Measurements from ENCODE around the gene SLC25A33. TPM values are rescaled to one million over a fixed set of nuclear protein-coding genes. Genes with fewer than 3 reads are reported as not detected.

The SLC25A33 gene
- total and polyA plus RNA-seq, 4 experiments from 2014 or later = 2.5 to 5.4 (median 3.6) TPM

DNA sequence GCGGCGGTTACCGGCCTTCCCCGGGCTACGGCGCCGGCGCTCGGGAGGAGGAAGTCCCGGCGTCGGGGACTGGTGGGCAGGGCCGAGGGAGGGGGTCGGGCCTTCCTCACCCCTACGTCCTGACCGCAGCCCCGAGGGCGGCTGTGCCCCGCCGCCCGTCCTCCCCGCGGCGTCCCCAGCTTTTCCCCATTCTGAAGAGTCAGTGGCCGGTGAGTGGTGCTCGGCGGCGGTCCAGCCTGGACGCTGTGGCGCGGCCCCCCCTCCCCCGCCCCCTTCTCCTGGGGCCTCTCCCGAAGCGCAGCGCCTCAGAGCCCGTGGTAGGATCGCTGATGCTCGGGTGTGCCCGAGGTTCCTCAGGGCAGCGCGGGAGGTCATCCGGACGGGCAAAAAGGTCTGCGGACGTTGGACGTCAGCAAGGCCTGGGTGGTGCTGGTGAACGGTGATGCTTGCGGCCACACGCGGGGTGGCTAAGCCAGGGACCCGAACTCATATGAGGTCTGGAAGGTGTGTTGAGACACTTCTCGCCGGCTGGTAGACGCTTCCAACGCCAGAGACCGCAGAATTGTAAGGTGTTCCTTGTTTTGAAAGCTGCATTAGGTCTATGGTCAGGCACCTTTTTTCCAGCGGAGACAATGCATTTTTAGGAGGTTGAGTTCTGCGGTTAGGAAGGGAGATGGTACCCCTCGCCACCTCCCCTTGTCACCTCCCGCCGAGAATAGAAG is 725 bp downstream of the SLC25A33 start:
- Histone ChIP-seq H3K4me3 (ENCODE audit: low read length in 2 of 2) (peak overlapping the region; percentile 19 to 66), H3K4me1 (ENCODE audit: insufficient read depth, low read length) (peaks cover 19% of the 10 kb centered on the region), H3K27me3 (ENCODE audit: insufficient read depth, low read length) (no peaks in the 10 kb centered on the region), H3K27ac (ENCODE audit: low read depth, low read length) (peak overlapping the region; percentile 56), H3K36me3 (ENCODE audit: insufficient read depth, low read length) (no peaks in the 10 kb centered on the region), H3K9me3 (ENCODE audit: control insufficient read depth in 1 of 2, low read length in 2 of 2) (no peaks in the 10 kb centered on the region)
- CTCF ChIA-PET (ENCODE audit: partially characterized antibody) = interaction anchor here (1.0 kb wide), 1 partner anchor 33 kb away, joined by 3 read pairs; no protein-coding TSS in a partner anchor
- Mint-ChIP-seq H3K4me3 (peak overlapping the region; percentile 83 to 90 (median 88)), H3K9me3 (no peaks in the 10 kb centered on the region), H3K27me3 (no peaks in the 10 kb centered on the region), H3K4me1 (peaks cover 17 to 45% (median 27%) of the 10 kb centered on the region in 4 donors), H3K27ac (peak overlapping the region; percentile 74 to 91 (median 89)), H3K36me3 (peaks cover 0 to 1% of the 10 kb centered on the region in 2 donors)
- intact Hi-C loops (cut with micrococcal nuclease) = loop anchor here (1.0 kb wide), 1 partner anchor 48 kb away; the partner anchor contains the start of gene TMEM201
- POLR2A ChIA-PET (ENCODE audit: partially characterized antibody) = interaction anchor here (0.7 to 0.9 kb wide), 2 partner anchors 19 to 335 kb away, joined by 3 to 4 read pairs; no protein-coding TSS in a partner anchor
- peak in 2 of 5 donors; percentile 55 to 58 for DNase-seq

DNA sequence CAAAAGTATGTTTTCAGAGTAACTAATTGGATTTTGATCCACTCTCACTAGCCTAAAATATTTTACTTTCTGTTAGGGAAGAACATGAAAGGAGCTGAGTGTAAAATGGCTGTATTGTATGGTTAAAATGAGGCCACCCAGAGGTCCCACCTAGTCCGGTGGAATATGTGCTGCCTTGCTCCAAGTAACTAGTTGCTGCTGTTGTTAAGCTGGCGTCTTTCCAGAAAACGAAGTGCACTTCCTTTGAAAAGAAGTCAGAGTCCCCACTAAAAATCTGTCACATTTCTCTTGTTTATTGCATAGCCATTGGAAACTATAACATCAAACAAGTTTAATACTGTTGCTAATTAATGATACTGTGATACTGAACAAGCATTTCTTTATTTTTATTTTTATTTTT is 3.2 kb downstream of the SLC25A33 start:
- ChIA-PET CTCF (ENCODE audit: partially characterized antibody) (interaction anchor here (0.9 kb wide), 1 partner anchor 11 kb away, joined by 4 read pairs; no protein-coding TSS in a partner anchor), POLR2A (ENCODE audit: partially characterized antibody) (no interaction called here)
- Histone ChIP-seq H3K4me1 (ENCODE audit: insufficient read depth, low read length) (peaks cover 19% of the 10 kb centered on the region), H3K4me3 (ENCODE audit: low read length in 2 of 2) (no peak overlapping the region), H3K27me3 (ENCODE audit: insufficient read depth, low read length) (no peaks in the 10 kb centered on the region), H3K36me3 (ENCODE audit: insufficient read depth, low read length) (no peaks in the 10 kb centered on the region), H3K27ac (ENCODE audit: low read depth, low read length) (no peak overlapping the region), H3K9me3 (ENCODE audit: control insufficient read depth in 1 of 2, low read length in 2 of 2) (no peaks in the 10 kb centered on the region)
- DNase-seq = no peak
- Mint-ChIP-seq H3K36me3 (peaks cover 0 to 1% of the 10 kb centered on the region in 2 donors), H3K27ac (peak overlapping the region in 3 of 7 donors; percentile 19 to 73 (median 27)), H3K27me3 (no peaks in the 10 kb centered on the region), H3K4me3 (peak overlapping the region in 1 of 8 donors; percentile 24), H3K9me3 (no peaks in the 10 kb centered on the region), H3K4me1 (peaks cover 21 to 47% (median 30%) of the 10 kb centered on the region in 4 donors)
- intact Hi-C loops (cut with micrococcal nuclease) = no loop called here

DNA sequence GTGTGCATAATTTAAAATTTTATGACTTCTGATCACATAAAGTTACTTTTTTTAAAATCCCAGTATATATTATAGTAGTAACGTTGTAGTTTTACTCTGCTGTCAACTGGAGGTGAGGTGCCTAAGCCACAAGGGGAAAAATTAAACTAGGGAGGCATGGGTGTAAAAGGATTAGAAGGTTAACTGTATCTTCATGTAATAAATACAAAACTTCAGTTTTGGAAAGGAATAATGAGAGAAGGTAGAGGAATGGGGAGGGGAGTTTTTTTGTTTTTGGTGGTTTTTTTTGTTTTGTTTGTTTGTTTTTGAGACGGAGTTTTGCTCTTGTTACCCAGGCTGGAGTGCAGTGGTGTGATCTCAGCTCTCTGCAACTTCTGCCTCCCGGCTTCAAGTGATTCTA is 5.7 kb downstream of the SLC25A33 start:
- Mint-ChIP-seq H3K4me1 (peaks cover 11 to 40% (median 20%) of the 10 kb centered on the region in 4 donors), H3K4me3 (no peak overlapping the region), H3K36me3 (peaks cover 0 to 2% of the 10 kb centered on the region in 2 donors), H3K27me3 (no peaks in the 10 kb centered on the region), H3K9me3 (no peaks in the 10 kb centered on the region), H3K27ac (peak overlapping the region in 1 of 7 donors; percentile 52)
- DNase-seq = no peak
- Histone ChIP-seq H3K27me3 (ENCODE audit: insufficient read depth, low read length) (no peaks in the 10 kb centered on the region), H3K4me1 (ENCODE audit: insufficient read depth, low read length) (peaks cover 9% of the 10 kb centered on the region), H3K27ac (ENCODE audit: low read depth, low read length) (no peak overlapping the region), H3K9me3 (ENCODE audit: control insufficient read depth in 1 of 2, low read length in 2 of 2) (no peaks in the 10 kb centered on the region), H3K36me3 (ENCODE audit: insufficient read depth, low read length) (no peaks in the 10 kb centered on the region), H3K4me3 (ENCODE audit: low read length in 2 of 2) (no peak overlapping the region)
- intact Hi-C loops (cut with micrococcal nuclease) = no loop called here
- ChIA-PET POLR2A (ENCODE audit: partially characterized antibody) (no interaction called here), CTCF (ENCODE audit: partially characterized antibody) (no interaction called here)

DNA sequence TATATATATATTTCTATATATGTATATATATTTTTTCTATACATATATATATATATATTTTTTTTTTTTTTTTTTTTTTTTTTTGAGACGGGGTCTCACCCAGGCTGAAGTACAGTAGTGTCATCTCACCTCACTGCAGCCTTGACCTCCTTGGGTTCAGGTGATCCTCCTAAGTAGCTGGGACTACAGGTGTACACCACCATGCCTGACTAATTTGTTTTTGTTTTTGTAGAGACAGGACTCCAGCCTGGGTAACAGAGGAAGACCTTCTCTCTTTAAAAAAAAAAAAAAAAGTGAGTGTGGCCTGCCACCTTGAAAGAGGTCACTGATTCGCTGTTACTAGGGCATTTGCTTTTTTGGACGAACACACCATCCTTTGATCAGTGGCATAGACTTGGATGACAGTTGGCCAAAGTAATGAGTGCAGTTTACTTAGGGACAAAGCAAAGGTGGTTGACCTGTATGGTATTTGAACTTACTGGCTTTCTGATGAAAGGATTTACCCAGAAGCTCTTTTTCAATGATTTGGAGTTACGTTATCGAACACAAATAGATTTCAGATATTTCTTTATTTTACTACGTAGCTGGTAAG is 10.8 kb downstream of the SLC25A33 start:
- H3K4me3 Mint-ChIP-seq = no peak overlapping the region
- H3K4me1 Mint-ChIP-seq = peaks cover 4 to 10% (median 8%) of the 10 kb centered on the region in 4 donors
- Histone ChIP-seq H3K9me3 (ENCODE audit: control insufficient read depth in 1 of 2, low read length in 2 of 2) (no peaks in the 10 kb centered on the region), H3K4me3 (ENCODE audit: low read length in 2 of 2) (no peak overlapping the region), H3K27ac (ENCODE audit: low read depth, low read length) (no peak overlapping the region), H3K36me3 (ENCODE audit: insufficient read depth, low read length) (no peaks in the 10 kb centered on the region), H3K27me3 (ENCODE audit: insufficient read depth, low read length) (no peaks in the 10 kb centered on the region), H3K4me1 (ENCODE audit: insufficient read depth, low read length) (no peaks in the 10 kb centered on the region)
- H3K9me3 Mint-ChIP-seq = no peaks in the 10 kb centered on the region
- H3K27me3 Mint-ChIP-seq = no peaks in the 10 kb centered on the region
- POLR2A ChIA-PET (ENCODE audit: partially characterized antibody) = no interaction called here
- H3K36me3 Mint-ChIP-seq = peaks cover under 1 to 13% of the 10 kb centered on the region in 2 donors
- CTCF ChIA-PET (ENCODE audit: partially characterized antibody) = interaction anchor here (0.7 to 1.4 kb wide), 2 partner anchors 13 to 24 kb away, joined by 3 read pairs; no protein-coding TSS in a partner anchor
- no peak overlapping the region for H3K27ac Mint-ChIP-seq
- DNase-seq = no peak
- intact Hi-C loops (cut with micrococcal nuclease) = no loop called here

DNA sequence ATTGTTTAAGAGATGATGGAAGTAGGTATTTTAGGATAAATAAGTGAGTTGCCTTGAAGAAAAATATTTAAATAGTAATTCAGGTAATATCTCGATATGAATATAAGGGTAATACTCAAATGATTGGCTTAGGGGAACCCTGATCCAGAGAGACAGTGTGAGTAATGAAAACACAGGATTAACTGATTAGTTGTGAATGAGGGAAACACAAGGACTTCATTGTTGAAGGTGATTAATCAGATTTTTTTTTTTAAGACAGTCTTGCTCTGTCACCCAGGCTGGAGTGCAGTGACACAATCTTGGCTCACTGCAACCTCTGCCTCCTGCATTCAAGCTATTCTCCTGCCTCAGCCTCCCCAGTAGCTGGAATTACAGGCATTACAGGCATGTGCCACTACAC is 12.7 kb downstream of the SLC25A33 start:
- H3K4me3 Mint-ChIP-seq = no peak overlapping the region
- Histone ChIP-seq H3K27ac (ENCODE audit: low read depth, low read length) (no peak overlapping the region), H3K4me3 (ENCODE audit: low read length in 2 of 2) (no peak overlapping the region), H3K27me3 (ENCODE audit: insufficient read depth, low read length) (no peaks in the 10 kb centered on the region), H3K36me3 (ENCODE audit: insufficient read depth, low read length) (peaks cover 6% of the 10 kb centered on the region), H3K9me3 (ENCODE audit: control insufficient read depth in 1 of 2, low read length in 2 of 2) (no peaks in the 10 kb centered on the region), H3K4me1 (ENCODE audit: insufficient read depth, low read length) (no peaks in the 10 kb centered on the region)
- ChIA-PET CTCF (ENCODE audit: partially characterized antibody) (no interaction called here), POLR2A (ENCODE audit: partially characterized antibody) (no interaction called here)
- H3K27me3 Mint-ChIP-seq = no peaks in the 10 kb centered on the region
- H3K36me3 Mint-ChIP-seq = peaks cover 14 to 28% of the 10 kb centered on the region in 2 donors
- no peak for DNase-seq
- no peaks in the 10 kb centered on the region for H3K9me3 Mint-ChIP-seq
- peak overlapping the region in 1 of 7 donors; percentile 21 for H3K27ac Mint-ChIP-seq
- intact Hi-C loops (cut with micrococcal nuclease) = no loop called here
- peaks cover 1 to 9% (median 6%) of the 10 kb centered on the region in 4 donors for H3K4me1 Mint-ChIP-seq

DNA sequence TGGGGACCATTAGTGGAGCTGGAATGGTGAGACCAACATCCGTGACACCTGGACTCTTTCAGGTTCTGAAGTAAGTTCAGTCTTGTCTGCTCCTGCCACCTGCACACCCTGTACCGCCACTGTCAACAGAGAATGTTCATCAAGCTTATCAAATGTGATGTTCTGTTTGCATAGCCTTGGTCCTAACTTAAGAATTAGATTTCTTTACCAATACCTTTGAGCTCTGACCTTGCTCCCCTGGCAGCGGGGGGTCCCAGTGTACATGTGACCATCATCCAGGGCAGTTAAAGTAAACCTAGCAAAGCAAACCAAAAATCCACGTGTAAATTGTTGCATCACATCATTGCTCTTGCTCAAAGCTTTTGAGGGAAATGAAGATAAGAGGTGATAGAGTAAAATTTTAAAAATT is 14.5 kb downstream of the SLC25A33 start:
- H3K36me3 Mint-ChIP-seq = peaks cover 19 to 30% of the 10 kb centered on the region in 2 donors
- no peaks in the 10 kb centered on the region for H3K9me3 Mint-ChIP-seq
- POLR2A ChIA-PET (ENCODE audit: partially characterized antibody) = no interaction called here
- H3K27ac Mint-ChIP-seq = no peak overlapping the region
- DNase-seq = no peak
- H3K4me3 Mint-ChIP-seq = no peak overlapping the region
- H3K4me1 Mint-ChIP-seq = peaks cover 12 to 20% (median 14%) of the 10 kb centered on the region in 4 donors
- Histone ChIP-seq H3K4me3 (ENCODE audit: low read length in 2 of 2) (no peak overlapping the region), H3K36me3 (ENCODE audit: insufficient read depth, low read length) (peaks cover 6% of the 10 kb centered on the region), H3K9me3 (ENCODE audit: control insufficient read depth in 1 of 2, low read length in 2 of 2) (no peaks in the 10 kb centered on the region), H3K4me1 (ENCODE audit: insufficient read depth, low read length) (peaks cover 13% of the 10 kb centered on the region), H3K27me3 (ENCODE audit: insufficient read depth, low read length) (no peaks in the 10 kb centered on the region), H3K27ac (ENCODE audit: low read depth, low read length) (no peak overlapping the region)
- no peaks in the 10 kb centered on the region for H3K27me3 Mint-ChIP-seq
- intact Hi-C loops (cut with micrococcal nuclease) = no loop called here
- CTCF ChIA-PET (ENCODE audit: partially characterized antibody) = interaction anchor here (0.9 to 1.0 kb wide), 2 partner anchors 10 to 58 kb away, joined by 3 read pairs; no protein-coding TSS in a partner anchor

DNA sequence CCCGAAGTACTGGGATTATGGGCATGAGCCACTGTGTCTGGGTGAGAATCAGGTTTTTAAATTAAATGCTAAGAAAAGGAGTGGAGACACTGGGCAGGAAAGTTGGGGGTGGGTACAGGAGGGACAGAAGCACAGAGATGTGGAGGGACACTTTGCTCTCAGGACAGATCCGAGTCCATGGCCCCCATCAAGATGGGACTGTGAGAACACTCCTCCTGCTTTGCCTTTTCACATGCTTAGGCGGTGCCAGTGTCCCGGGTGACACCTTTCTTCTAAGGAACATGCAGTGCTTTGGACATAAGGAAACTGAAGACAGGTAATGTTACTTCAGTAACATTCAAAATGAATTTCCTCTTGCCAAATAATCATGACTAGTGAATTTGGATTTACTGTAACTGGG is 16.7 kb downstream of the SLC25A33 start:
- H3K9me3 ChIP-seq (ENCODE audit: control insufficient read depth in 1 of 2, low read length in 2 of 2) = no peaks in the 10 kb centered on the region
- Mint-ChIP-seq H3K27ac (no peak overlapping the region), H3K9me3 (no peaks in the 10 kb centered on the region), H3K4me3 (no peak overlapping the region), H3K27me3 (no peaks in the 10 kb centered on the region), H3K4me1 (peaks cover 23 to 28% (median 26%) of the 10 kb centered on the region in 4 donors), H3K36me3 (peaks cover 24 to 32% of the 10 kb centered on the region in 2 donors)
- H3K27me3 ChIP-seq (ENCODE audit: insufficient read depth, low read length) = no peaks in the 10 kb centered on the region
- POLR2A ChIA-PET (ENCODE audit: partially characterized antibody) = no interaction called here
- no peak overlapping the region for H3K27ac ChIP-seq (ENCODE audit: low read depth, low read length)
- H3K4me3 ChIP-seq (ENCODE audit: low read length in 2 of 2) = no peak overlapping the region
- DNase-seq = no peak
- CTCF ChIA-PET (ENCODE audit: partially characterized antibody) = no interaction called here
- peaks cover 6% of the 10 kb centered on the region for H3K36me3 ChIP-seq (ENCODE audit: insufficient read depth, low read length)
- intact Hi-C loops (cut with micrococcal nuclease) = loop anchor here (5.0 kb wide), 1 partner anchor 59 kb away; no protein-coding TSS in a partner anchor
- peaks cover 25% of the 10 kb centered on the region for H3K4me1 ChIP-seq (ENCODE audit: insufficient read depth, low read length)
